ENCODE measurements around the gene SPANXN3.

- TF ChIP-seq EZH2 (IDR thresholded peaks at IDR 0.05; ENCODE audit: borderline replicate concordance, low read depth, low read length, severe bottlenecking): no peak
- TF ChIP-seq, protein P1, sequence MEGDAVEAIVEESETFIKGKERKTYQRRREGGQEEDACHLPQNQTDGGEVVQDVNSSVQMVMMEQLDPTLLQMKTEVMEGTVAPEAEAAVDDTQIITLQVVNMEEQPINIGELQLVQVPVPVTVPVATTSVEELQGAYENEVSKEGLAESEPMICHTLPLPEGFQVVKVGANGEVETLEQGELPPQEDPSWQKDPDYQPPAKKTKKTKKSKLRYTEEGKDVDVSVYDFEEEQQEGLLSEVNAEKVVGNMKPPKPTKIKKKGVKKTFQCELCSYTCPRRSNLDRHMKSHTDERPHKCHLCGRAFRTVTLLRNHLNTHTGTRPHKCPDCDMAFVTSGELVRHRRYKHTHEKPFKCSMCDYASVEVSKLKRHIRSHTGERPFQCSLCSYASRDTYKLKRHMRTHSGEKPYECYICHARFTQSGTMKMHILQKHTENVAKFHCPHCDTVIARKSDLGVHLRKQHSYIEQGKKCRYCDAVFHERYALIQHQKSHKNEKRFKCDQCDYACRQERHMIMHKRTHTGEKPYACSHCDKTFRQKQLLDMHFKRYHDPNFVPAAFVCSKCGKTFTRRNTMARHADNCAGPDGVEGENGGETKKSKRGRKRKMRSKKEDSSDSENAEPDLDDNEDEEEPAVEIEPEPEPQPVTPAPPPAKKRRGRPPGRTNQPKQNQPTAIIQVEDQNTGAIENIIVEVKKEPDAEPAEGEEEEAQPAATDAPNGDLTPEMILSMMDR (IDR thresholded peaks at IDR 0.05; ENCODE audit: borderline replicate concordance, extremely low read depth, low read length, poor library complexity, severe bottlenecking): no peak
Measured at GRCh38 chrX:143462696-143463095, 54.6 kb downstream of the SPANXN3 start.

All from DND-41 (cell line).